Glutamatergic neuron (in vitro differentiated cells): ENCODE data around the gene HNRNPM. TPM values are rescaled to one million over a fixed set of nuclear protein-coding genes. Genes with fewer than 3 reads are reported as not detected.

ENCODE experiments used
- DNase-seq: peaks from one replicate; pipeline ENCODE4 v3.0.0; 2022
- H3K27ac Mint-ChIP-seq: one replicate; pipeline ENCODE4 v1.8.0; 2020; ENCODE audit warnings: mild to moderate bottlenecking, mixed read lengths, inconsistent platforms; ENCODE audit not compliant: unreplicated experiment
- H3K27me3 Mint-ChIP-seq: one replicate; pipeline ENCODE4 v1.8.0; 2020; ENCODE audit warnings: mild to moderate bottlenecking, moderate library complexity, mixed read lengths, inconsistent platforms; ENCODE audit not compliant: unreplicated experiment
- H3K36me3 Mint-ChIP-seq: one replicate; pipeline ENCODE4 v1.8.0; 2020; ENCODE audit warnings: mild to moderate bottlenecking, mixed read lengths, inconsistent platforms; ENCODE audit not compliant: unreplicated experiment
- H3K4me1 Mint-ChIP-seq: one replicate; pipeline ENCODE4 v1.8.0; 2020; ENCODE audit warnings: mild to moderate bottlenecking, low read depth, mixed read lengths, inconsistent platforms; ENCODE audit not compliant: unreplicated experiment
- H3K4me3 Mint-ChIP-seq: one replicate; pipeline ENCODE4 v1.8.0; 2020; ENCODE audit warnings: mild to moderate bottlenecking, mixed read lengths, inconsistent platforms; ENCODE audit not compliant: unreplicated experiment
- H3K9me3 Mint-ChIP-seq: one replicate; pipeline ENCODE4 v1.8.0; 2020; ENCODE audit warnings: mild to moderate bottlenecking, moderate library complexity, mixed read lengths, inconsistent platforms; ENCODE audit not compliant: unreplicated experiment
- CTCF ChIP-seq: fragments of 200-600 bp; sonication (generic); IDR thresholded peaks from one replicate; pipeline ENCODE4 v1.5.0; 2021; ENCODE audit not compliant: partially characterized antibody, unreplicated experiment
- total RNA-seq: library from RNA; stranded (reverse); fragmentation: NEBNext Ultra II Directional; extraction: Animal tissue kit (Norgen Biotek cat#: 25700); gene quantifications from one replicate; pipeline ENCODE4 v1.2.1, GENCODE V29; 2021; ENCODE audit not compliant: unreplicated experiment

The HNRNPM gene
- total RNA-seq, 1 donor from 2014 or later = 184 TPM

DNA sequence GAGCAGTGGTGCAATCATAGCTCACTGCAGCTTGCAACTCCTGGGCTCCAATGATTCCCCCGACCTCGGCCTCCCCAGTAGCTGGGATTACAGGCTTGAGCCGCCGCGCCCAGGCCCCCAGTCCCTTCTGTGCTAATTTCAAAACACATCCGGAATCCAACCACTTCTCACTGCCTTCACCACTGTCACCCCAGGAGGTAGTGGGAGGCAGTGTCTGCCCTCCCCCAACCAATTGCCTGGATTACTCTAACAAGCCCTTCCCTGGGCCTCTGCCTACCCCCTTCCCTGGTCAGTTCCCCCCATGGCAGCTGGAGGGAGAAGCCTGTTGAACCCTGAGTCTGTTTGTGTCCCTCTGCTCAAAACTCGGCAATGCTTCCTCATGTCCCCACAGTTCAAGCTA is 55.4 kb downstream of the HNRNPM start:
- DNase-seq = no peak
- Mint-ChIP-seq H3K27ac (no peak overlapping the region), H3K27me3 (peaks cover 6% of the 10 kb centered on the region), H3K36me3 (no peaks in the 10 kb centered on the region), H3K4me1 (no peaks in the 10 kb centered on the region), H3K4me3 (no peak overlapping the region), H3K9me3 (peaks cover 1% of the 10 kb centered on the region)
- no peak for TF ChIP-seq CTCF

DNA sequence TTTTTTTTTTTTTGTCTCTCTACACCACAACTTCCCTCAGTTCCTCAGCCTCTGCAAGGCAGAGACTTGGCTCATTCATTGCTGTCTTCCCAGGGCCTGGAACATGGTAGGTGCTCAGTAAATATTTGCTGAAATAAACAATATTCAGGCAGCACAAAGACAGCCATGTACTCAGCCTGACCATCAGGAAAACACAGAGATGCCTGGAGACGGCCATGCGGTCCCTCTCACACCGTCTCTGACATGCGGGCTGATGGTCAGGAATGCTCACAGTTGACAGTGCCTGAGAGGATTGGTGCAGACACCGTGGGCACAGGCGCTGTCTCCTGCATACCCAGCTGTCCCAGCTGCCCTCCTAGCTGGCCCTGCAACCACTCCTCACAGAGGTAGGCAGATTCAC is 56.7 kb downstream of the HNRNPM start:
- H3K27me3 Mint-ChIP-seq = peaks cover 7% of the 10 kb centered on the region
- H3K27ac Mint-ChIP-seq = no peak overlapping the region
- no peak overlapping the region for H3K4me3 Mint-ChIP-seq
- H3K4me1 Mint-ChIP-seq = peaks cover 3% of the 10 kb centered on the region
- no peak for DNase-seq
- H3K9me3 Mint-ChIP-seq = peaks cover 1% of the 10 kb centered on the region
- H3K36me3 Mint-ChIP-seq = no peaks in the 10 kb centered on the region
- no peak for TF ChIP-seq CTCF

- peaks cover 1% of the 10 kb centered on the region for H3K9me3 Mint-ChIP-seq
- DNase-seq = no peak
- no peaks in the 10 kb centered on the region for H3K36me3 Mint-ChIP-seq
- H3K4me1 Mint-ChIP-seq = peaks cover 3% of the 10 kb centered on the region
- H3K4me3 Mint-ChIP-seq = no peak overlapping the region
- no peak overlapping the region for H3K27ac Mint-ChIP-seq
- peaks cover 7% of the 10 kb centered on the region for H3K27me3 Mint-ChIP-seq
- no peak for TF ChIP-seq CTCF
These were observed 57.2 kb downstream of the HNRNPM start for GRCh38 chr19:8501981-8502380.

DNA sequence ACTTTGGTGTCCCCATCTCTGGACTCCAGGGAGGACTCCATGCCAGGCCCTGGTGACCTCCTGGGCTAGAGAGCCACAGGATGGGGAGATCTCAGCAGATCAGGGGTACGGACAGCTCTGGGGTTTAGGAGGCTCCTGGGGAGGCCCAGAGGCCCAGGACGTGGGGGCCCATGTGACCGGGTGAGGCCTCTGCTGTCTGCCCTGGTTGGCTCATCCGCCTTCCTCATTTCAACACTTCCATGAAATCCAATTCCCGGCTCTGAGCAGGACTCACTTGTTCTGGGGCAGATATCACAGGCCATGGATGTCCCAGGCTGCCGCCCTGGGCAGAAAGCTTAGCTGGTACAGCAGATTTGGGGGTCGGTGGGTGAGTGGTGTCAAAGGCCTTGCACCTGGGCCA is 58.7 kb downstream of the HNRNPM start:
- peaks cover 3% of the 10 kb centered on the region for H3K4me1 Mint-ChIP-seq
- DNase-seq = no peak
- no peak overlapping the region for H3K4me3 Mint-ChIP-seq
- peaks cover 7% of the 10 kb centered on the region for H3K27me3 Mint-ChIP-seq
- no peak overlapping the region for H3K27ac Mint-ChIP-seq
- peaks cover 1% of the 10 kb centered on the region for H3K9me3 Mint-ChIP-seq
- H3K36me3 Mint-ChIP-seq = no peaks in the 10 kb centered on the region
- no peak for TF ChIP-seq CTCF

GRCh38 chr19:8504171-8504570 is 59.4 kb downstream of the HNRNPM start:
- peaks cover 1% of the 10 kb centered on the region for H3K9me3 Mint-ChIP-seq
- H3K27ac Mint-ChIP-seq = no peak overlapping the region
- peaks cover 3% of the 10 kb centered on the region for H3K4me1 Mint-ChIP-seq

More at GRCh38 chr19:8504171-8504570, 59.4 kb downstream of the HNRNPM start:
- DNase-seq = no peak
- H3K27me3 Mint-ChIP-seq = peaks cover 7% of the 10 kb centered on the region
- no peaks in the 10 kb centered on the region for H3K36me3 Mint-ChIP-seq
- TF ChIP-seq CTCF = no peak
- H3K4me3 Mint-ChIP-seq = no peak overlapping the region
